Measurements from ENCODE around the gene ZNRF1. TPM values are rescaled to one million over a fixed set of nuclear protein-coding genes. Genes with fewer than 3 reads are reported as not detected.

The ZNRF1 gene
- total RNA-seq, 1 donor from 2014 or later = 31.3 TPM

GRCh38 chr16:75103994-75104393 lies 105.2 kb downstream of the ZNRF1 start:
- TF ChIP-seq, protein P1, sequence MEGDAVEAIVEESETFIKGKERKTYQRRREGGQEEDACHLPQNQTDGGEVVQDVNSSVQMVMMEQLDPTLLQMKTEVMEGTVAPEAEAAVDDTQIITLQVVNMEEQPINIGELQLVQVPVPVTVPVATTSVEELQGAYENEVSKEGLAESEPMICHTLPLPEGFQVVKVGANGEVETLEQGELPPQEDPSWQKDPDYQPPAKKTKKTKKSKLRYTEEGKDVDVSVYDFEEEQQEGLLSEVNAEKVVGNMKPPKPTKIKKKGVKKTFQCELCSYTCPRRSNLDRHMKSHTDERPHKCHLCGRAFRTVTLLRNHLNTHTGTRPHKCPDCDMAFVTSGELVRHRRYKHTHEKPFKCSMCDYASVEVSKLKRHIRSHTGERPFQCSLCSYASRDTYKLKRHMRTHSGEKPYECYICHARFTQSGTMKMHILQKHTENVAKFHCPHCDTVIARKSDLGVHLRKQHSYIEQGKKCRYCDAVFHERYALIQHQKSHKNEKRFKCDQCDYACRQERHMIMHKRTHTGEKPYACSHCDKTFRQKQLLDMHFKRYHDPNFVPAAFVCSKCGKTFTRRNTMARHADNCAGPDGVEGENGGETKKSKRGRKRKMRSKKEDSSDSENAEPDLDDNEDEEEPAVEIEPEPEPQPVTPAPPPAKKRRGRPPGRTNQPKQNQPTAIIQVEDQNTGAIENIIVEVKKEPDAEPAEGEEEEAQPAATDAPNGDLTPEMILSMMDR (IDR thresholded peaks at IDR 0.05; ENCODE audit: insufficient read depth, low read length, poor library complexity, severe bottlenecking) = no peak
- Histone ChIP-seq H3K27me3 (ENCODE audit: control insufficient read depth, insufficient read depth, low read length) (no peaks in the 10 kb centered on the region), H3K4me3 (ENCODE audit: low read depth, low read length) (no peak overlapping the region), H3K36me3 (ENCODE audit: control insufficient read depth, insufficient read depth, low read length) (no peaks in the 10 kb centered on the region)
- no peak for DNase-seq (ENCODE audit: low read depth)

- no peaks in the 10 kb centered on the region for H3K36me3 ChIP-seq (ENCODE audit: control insufficient read depth, insufficient read depth, low read length)
- H3K4me3 ChIP-seq (ENCODE audit: low read depth, low read length) = no peak overlapping the region
- TF ChIP-seq, protein P1 (IDR thresholded peaks at IDR 0.05; ENCODE audit: insufficient read depth, low read length, poor library complexity, severe bottlenecking) = no peak
- H3K27me3 ChIP-seq (ENCODE audit: control insufficient read depth, insufficient read depth, low read length) = no peaks in the 10 kb centered on the region
- no peak for DNase-seq (ENCODE audit: low read depth)
These were observed 106.0 kb downstream of the ZNRF1 start for GRCh38 chr16:75104836-75105235.

GRCh38 chr16:75105306-75106061 lies 106.7 kb downstream of the ZNRF1 start:
- no peaks in the 10 kb centered on the region for H3K36me3 ChIP-seq (ENCODE audit: control insufficient read depth, insufficient read depth, low read length)
- no peak overlapping the region for H3K4me3 ChIP-seq (ENCODE audit: low read depth, low read length)
- DNase-seq (ENCODE audit: low read depth) = no peak
- TF ChIP-seq, protein P1 (IDR thresholded peaks at IDR 0.05; ENCODE audit: insufficient read depth, low read length, poor library complexity, severe bottlenecking) = no peak
- H3K27me3 ChIP-seq (ENCODE audit: control insufficient read depth, insufficient read depth, low read length) = no peaks in the 10 kb centered on the region

- DNase-seq (ENCODE audit: low read depth) = no peak
- TF ChIP-seq, protein P1 (IDR thresholded peaks at IDR 0.05; ENCODE audit: insufficient read depth, low read length, poor library complexity, severe bottlenecking) = no peak
- H3K27me3 ChIP-seq (ENCODE audit: control insufficient read depth, insufficient read depth, low read length) = no peaks in the 10 kb centered on the region
These were observed 107.8 kb downstream of the ZNRF1 start for GRCh38 chr16:75106351-75107274.

DNA sequence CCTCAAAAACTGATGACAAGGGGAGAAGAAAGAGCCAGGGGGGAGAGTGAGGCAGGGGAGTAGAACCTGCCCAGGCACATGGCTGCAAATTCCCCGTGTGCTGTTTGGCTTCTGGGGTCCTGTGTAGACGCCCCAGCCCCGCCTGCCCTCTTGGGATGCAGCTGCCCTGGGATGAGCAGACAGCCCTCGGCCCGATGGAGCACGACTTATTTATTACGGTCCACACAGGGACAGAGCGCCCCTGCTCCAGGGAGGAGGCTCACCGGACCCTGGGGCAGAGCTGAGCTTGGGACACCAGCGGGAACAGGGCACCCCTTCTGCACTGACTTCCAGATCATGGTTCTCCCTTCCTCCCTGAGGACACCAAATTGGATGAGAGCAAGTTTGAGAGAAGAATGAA lies 108.7 kb downstream of the ZNRF1 start:
- TF ChIP-seq, protein P1 (IDR thresholded peaks at IDR 0.05; ENCODE audit: insufficient read depth, low read length, poor library complexity, severe bottlenecking) = no peak
- no peaks in the 10 kb centered on the region for H3K36me3 ChIP-seq (ENCODE audit: control insufficient read depth, insufficient read depth, low read length)
- no peak overlapping the region for H3K4me3 ChIP-seq (ENCODE audit: low read depth, low read length)
- peaks cover 4% of the 10 kb centered on the region for H3K27me3 ChIP-seq (ENCODE audit: control insufficient read depth, insufficient read depth, low read length)
- no peak for DNase-seq (ENCODE audit: low read depth)

More at GRCh38 chr16:75106351-75107274, 107.8 kb downstream of the ZNRF1 start:
- H3K36me3 ChIP-seq (ENCODE audit: control insufficient read depth, insufficient read depth, low read length) = no peaks in the 10 kb centered on the region
- no peak overlapping the region for H3K4me3 ChIP-seq (ENCODE audit: low read depth, low read length)

All from kidney epithelial cell (primary cell).